Measurements from ENCODE around the gene HUS1.
"Not testable (repeated sequence)": the region's sequence is repeated elsewhere in the genome, so short reads cannot be mapped to it uniquely, and the experiment has no call there.

The HUS1 gene

DNA sequence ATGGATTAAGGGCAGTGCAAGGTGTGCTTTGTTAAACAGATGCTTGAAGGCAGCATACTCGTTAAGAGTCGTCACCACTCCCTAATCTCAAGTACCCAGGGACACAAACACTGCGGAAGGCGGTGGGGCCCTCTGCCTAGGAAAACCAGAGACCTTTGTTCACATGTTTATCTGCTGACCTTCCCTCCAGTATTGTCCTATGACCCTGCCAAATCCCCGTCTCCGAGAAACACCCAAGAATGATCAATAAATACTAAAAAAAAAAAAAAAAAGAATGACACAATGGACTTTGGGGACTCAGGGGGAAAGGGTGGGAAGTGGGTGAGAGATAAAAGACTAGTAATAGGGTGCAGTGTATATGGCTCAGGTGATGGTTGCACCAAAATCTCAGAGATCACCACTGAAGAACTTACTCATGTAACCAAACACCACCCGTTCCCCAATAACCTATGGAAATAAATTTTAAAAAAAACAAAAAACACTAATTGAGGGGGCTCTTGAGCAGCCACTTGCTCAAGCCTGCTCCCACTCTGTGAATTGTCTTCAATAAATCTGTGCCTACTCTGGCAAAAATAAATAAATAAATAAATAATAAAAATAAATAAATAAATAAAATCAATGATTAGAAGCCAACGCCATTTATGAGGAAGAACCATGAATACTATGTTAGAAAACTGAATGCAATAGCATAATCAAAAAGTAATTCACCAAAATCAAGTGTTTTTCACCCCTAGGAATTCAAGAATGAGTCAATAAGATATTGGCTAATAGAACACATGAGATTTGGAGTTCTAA lies 56.1 kb downstream of the HUS1 start:
- not testable (repeated sequence) for DNase-seq (ENCODE audit: low spot score)

DNA sequence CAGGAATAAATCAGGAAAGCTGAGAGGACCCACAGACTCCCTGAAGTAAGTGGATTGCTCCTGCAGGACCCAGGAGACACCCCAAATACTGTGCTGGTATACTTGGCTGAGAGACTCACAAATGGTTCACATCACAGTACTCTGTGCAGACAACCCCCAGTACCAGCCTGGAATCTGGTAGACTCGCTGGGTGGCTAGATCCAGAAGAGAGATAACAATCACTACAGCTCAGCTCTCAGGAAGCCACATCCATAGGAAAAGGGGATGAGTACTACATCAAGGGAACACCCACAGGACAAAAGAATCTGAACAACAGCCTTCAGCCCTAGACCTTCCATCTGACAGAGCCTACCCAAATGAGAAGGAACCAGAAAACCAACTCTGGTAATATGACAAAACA lies 62.9 kb downstream of the HUS1 start:
- not testable (repeated sequence) for DNase-seq (ENCODE audit: low spot score)

DNA sequence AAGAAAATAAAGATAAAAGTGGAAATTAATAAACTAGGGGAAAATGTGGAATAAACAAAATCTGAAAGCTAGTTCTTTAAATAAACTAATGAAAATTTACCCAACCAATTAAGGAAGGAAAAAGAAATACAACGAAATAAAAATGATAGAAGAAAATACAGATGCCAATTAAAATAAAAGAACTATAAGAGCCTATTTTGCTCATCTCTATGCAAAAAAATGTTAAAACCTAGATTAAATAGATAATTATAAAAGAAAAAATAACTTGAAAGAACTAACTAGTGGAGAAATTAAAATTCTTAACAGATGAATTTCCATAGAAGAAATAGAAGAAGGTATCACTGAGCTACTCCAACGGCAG lies 63.8 kb downstream of the HUS1 start:
- DNase-seq (ENCODE audit: low spot score) = no peak

DNA sequence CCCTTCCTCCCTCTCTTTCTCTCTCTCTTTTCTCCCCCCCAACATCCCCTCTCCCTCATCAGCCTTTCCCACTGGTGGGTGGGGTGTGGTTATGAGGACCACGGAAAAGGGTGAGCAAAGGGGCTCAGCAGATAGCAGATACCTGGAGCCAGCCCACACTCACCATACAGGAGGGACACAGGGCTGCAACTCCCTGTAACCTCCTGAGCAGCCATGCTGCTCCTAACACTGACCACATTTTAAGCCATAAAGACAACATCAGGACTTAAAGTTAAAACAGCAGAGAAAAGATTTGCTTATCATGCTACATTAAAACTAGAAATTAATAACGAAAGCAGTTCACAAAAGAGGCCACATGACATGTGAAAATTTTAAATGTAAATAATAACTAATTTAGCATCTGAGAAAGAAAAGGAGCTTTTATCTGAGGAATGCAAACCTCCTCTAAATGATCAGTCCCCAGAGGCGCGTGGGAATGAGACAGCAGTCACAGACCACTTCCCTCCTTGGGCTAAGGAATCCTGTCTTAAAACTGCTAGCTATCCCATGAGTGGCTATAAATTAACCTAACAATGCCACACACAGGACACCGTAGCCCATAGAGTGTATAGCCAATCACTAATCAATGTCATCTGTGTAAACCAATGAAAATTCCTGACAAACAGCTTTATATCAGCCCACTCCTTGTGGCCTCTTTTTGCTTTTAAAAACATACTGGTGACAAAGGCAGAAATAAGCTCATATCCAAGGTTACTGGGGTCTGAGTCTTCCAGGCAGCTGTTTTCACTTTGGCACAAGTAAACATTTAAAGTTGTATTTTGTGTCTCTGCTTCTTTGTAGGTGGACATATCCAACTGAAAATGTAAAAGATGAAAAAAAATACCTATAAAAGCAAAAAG lies 64.4 kb downstream of the HUS1 start:
- no peak for DNase-seq (ENCODE audit: low spot score)
